GM12872 (cell line): ENCODE results near the gene CDH13.

Experiments used
- TF ChIP-seq, protein P1 (sequence below): IDR thresholded peaks from 3 replicates; pipeline ENCODE4 v1.5.1; 2011; ENCODE audit warnings: low read depth, mild to moderate bottlenecking, low read length, moderate library complexity; ENCODE audit not compliant: insufficient read depth

The CDH13 gene

GRCh38 chr16:83587201-83587600 is 960.4 kb downstream of the CDH13 start:
- TF ChIP-seq, protein P1, sequence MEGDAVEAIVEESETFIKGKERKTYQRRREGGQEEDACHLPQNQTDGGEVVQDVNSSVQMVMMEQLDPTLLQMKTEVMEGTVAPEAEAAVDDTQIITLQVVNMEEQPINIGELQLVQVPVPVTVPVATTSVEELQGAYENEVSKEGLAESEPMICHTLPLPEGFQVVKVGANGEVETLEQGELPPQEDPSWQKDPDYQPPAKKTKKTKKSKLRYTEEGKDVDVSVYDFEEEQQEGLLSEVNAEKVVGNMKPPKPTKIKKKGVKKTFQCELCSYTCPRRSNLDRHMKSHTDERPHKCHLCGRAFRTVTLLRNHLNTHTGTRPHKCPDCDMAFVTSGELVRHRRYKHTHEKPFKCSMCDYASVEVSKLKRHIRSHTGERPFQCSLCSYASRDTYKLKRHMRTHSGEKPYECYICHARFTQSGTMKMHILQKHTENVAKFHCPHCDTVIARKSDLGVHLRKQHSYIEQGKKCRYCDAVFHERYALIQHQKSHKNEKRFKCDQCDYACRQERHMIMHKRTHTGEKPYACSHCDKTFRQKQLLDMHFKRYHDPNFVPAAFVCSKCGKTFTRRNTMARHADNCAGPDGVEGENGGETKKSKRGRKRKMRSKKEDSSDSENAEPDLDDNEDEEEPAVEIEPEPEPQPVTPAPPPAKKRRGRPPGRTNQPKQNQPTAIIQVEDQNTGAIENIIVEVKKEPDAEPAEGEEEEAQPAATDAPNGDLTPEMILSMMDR = no peak

- TF ChIP-seq, protein P1 = no peak
These were observed 961.3 kb downstream of the CDH13 start for GRCh38 chr16:83588070-83588469.

DNA sequence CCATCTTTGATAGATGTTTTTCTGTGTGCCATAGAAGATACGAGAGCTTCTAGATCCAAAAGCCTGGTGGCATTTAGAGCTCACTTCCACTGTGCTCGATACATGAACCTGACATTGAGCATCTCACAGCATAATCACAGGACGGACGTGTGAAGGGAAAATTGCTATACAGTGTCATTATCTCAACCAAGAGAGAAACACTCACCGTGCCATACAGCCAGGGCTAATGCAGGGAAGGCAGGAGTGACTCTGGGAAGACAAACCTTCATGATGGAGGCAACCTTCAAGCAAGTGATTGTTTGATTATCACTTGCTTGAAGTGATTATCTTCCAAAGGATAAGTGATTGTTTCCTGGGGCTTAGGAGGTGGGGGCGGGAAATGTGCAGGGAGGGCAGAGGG is 962.8 kb downstream of the CDH13 start:
- TF ChIP-seq, protein P1 = no peak

DNA sequence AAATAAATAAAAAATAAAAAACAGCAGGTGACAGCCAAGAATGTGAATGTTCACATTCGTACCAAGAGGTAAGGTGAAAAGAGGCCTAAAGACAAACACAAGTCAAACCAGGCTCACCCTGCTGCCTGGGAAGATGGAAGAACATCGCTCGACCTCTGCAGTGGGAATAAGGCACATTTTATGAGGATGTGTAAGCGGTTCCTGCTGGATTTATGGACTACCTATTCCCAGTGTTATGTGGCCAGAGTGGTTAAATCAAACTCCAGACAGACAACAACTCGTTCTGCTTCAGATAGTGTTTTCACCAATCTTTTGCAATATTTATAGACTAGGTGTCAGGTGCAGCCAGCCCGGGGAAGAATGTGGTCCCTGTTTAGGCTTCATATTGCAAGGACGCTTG is 966.0 kb downstream of the CDH13 start:
- TF ChIP-seq, protein P1 = no peak

DNA sequence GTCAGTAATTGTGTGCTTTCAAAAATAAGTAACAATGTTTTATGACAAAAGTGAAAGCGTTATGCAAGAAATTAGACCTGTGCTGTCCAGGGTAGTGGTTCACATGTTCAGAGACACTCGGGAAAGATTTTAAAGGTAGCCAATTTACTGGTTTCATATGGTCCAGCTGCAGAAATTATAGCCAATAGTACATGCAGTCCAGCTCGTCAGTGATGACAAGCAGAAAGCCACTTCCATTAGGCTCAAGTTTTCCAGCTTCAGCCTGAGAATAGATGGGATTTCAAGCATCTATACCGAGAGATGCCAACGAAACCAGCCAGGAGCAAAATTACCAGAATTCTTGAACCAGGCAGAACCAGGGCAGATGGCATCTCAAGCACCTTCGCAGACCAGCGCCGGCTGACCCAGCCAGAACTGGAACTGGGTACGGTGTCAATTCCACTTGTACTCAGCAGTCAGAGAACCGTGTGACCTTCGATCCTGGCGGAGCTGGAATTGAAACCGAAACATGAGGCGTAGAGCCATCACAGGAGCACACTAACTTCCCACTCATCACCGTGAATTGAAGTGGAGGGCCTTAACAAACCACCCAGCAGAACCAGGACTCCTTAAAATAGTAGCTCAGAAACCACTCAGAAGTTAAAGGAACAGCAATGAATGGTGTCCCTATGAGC is 973.2 kb downstream of the CDH13 start:
- TF ChIP-seq, protein P1 = no peak

DNA sequence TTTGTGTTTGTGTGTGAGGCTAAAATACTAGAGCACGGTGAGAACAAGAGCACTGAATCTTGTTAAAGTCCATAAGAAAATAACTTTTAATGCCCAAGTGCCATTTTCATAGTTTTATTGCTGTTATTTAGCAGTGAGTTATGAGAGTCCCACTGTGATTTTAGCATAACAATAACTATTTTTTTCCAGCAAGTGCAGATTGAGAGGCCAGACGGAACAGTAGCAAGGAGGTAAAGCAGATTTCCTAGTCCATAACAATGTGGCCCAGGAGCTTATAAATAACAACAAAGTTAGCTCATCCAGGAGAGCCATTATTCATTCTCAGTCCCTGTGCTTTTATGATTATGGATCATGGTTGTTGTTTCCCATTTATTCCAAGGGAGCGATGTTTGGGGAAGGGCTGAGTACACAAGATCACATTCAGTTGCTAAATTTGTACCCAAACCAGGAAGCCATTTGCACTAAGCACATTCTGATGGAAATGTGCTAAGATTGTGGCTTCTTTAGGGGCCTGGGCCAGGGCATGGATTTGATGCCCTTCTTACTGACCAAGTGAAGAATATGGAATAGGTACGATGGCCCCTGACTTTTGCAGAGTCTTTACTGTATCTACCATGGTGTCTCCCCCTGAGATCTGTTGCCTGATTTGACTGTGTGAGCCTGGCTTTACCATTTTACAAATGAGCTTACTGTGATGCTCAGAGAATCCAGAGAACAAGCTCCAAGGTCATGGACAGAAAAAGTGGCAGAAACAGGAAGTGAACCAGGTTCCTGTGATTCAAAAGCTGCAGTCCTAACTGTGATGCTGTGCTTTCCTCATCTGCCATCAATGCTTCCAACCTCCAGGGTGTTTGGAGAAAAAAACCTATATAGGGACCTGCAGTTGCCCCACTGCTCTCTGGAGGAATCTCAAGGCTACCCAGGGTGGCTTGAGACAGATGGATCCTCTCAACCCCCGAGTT is 976.3 kb downstream of the CDH13 start:
- TF ChIP-seq, protein P1 = no peak

DNA sequence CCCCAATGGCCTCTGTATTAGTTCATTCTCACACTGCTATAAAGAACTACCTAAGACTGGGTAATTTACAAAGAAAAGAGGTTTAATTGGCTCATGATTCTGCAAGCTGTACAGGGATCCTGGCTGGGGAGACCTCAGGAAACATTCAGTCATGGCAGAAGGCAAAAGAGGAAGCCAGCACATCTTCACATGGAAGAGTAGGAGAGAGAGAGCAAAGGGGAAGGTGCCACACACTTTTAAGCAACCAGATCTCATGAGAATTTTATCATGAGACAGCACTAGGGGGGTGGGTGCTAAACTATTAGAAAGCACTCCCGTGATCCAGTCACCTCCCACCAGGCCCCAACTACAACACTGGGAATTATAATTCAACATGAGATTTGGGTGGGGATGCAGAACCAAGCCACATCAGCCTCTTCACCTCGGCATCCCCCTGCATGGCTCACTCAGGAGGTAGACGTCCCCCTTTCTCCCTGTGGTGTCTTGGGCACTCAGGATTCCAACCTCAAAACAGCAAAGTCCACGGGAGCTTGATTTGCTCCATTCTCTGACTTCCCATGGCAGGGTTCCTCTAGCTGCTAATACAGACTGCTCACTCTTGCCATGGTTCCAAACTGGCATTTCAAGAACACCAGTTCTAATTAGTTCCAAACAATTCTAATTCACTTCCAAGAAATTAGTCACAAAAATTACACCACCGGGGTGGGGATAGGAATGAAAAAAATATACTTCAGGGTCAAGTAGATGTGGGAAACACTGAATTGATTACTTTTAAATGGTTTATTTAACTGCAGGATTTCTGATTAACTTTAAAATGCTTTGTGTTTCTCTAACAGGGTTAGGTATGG is 977.2 kb downstream of the CDH13 start:
- TF ChIP-seq, protein P1 = no peak
